SU-DHL-6 (cell line): ENCODE data around the gene DAAM2.

Experiments
- CTCF ChIP-seq: fragments of 200-600 bp; sonication (generic); IDR thresholded peaks from one replicate; pipeline ENCODE4 v1.5.1; 2017; ENCODE audit warnings: antibody characterized with exemption, mild to moderate bottlenecking, low read length, moderate library complexity; ENCODE audit not compliant: insufficient read depth, poor library complexity, severe bottlenecking
- EZH2phosphoT487 ChIP-seq: fragments of 200-600 bp; sonication (generic), shearing (Covaris generic); conservative IDR thresholded peaks from 2 replicates; pipeline ENCODE4 v1.6.1; 2018; ENCODE audit warnings: mild to moderate bottlenecking, antibody characterized with exemption, low read length, moderate library complexity, mixed read lengths

- TF ChIP-seq CTCF (no peak), EZH2phosphoT487 (no peak)
Measured at GRCh38 chr6:39851331-39851730, 59.2 kb downstream of the DAAM2 start.
